ENCODE results near the gene OR2AJ1.

The OR2AJ1 gene

GRCh38 chr1:247942624-247943023 is 17.9 kb downstream of the OR2AJ1 start:
- in situ Hi-C loops (cut with HindIII; ENCODE audit: low pct_ligation_motif_present, low pct_unique_long_range_greater_than_20kb, low sequenced_read_pairs): no loop called here

GRCh38 chr1:247948558-247948957 is 23.9 kb downstream of the OR2AJ1 start, which contains the start of gene OR2L8:
Gene OR2L8, plus strand, starts transcription at chr1:247948858. Its CDS starts 0 bp downstream, at chr1:247948858.
- no peak for DNase-seq
- in situ Hi-C loops (cut with HindIII; ENCODE audit: low pct_ligation_motif_present, low pct_unique_long_range_greater_than_20kb, low sequenced_read_pairs): no loop called here

More at GRCh38 chr1:247942624-247943023, 17.9 kb downstream of the OR2AJ1 start:
- DNase-seq: no peak

- no peak for DNase-seq
- in situ Hi-C loops (cut with HindIII; ENCODE audit: low pct_ligation_motif_present, low pct_unique_long_range_greater_than_20kb, low sequenced_read_pairs): no loop called here
Observed at GRCh38 chr1:247953408-247953807, 28.7 kb downstream of the OR2AJ1 start.

GRCh38 chr1:247961791-247962190 is 37.1 kb downstream of the OR2AJ1 start:
- in situ Hi-C loops (cut with HindIII; ENCODE audit: low pct_ligation_motif_present, low pct_unique_long_range_greater_than_20kb, low sequenced_read_pairs): no loop called here
- no peak for DNase-seq

- in situ Hi-C loops (cut with HindIII; ENCODE audit: low pct_ligation_motif_present, low pct_unique_long_range_greater_than_20kb, low sequenced_read_pairs): no loop called here
- DNase-seq: no peak
Observed at GRCh38 chr1:247962911-247963588, 38.4 kb downstream of the OR2AJ1 start.

GRCh38 chr1:247964933-247965332 is 40.2 kb downstream of the OR2AJ1 start, which contains the start of gene OR2AK2:
Gene OR2AK2, plus strand, starts transcription at chr1:247965233. Its CDS starts 144 bp downstream, at chr1:247965377.
- no peak for DNase-seq
- in situ Hi-C loops (cut with HindIII; ENCODE audit: low pct_ligation_motif_present, low pct_unique_long_range_greater_than_20kb, low sequenced_read_pairs): no loop called here

GRCh38 chr1:247966532-247967204 is 42.0 kb downstream of the OR2AJ1 start:
- in situ Hi-C loops (cut with HindIII; ENCODE audit: low pct_ligation_motif_present, low pct_unique_long_range_greater_than_20kb, low sequenced_read_pairs): no loop called here
- no peak for DNase-seq
